HG03558 (cell line): ENCODE data around the gene METTL16.

ENCODE experiments used
- ATAC-seq: cut with Tn5 transposase; IDR thresholded peaks from one replicate; pipeline ENCODE4 v1.9.1; 2021; ENCODE audit warnings: moderate number of reproducible peaks; ENCODE audit not compliant: unreplicated experiment; ENCODE audit errors: extremely low read depth

METTL16 gene

DNA sequence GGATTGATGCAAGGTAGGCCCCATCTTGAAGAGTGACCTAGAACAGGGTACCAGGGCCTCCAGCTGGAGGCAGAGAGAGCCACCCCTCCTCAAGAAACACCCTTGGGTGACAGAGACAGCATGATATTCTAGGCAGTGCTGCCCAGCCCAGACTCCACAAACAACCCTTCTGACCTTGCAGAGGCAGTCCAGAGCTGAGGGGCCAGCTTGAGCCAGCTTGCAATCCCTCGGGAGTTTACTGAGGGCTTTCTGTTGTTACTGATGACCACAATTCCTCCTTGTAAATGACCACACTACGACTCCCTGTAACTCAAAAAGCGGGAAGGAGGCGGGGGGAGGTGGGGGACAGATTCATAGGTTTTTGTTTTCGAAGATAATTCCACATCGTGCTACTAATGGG, 92.2 kb downstream of the METTL16 start:
- no peak for ATAC-seq

DNA sequence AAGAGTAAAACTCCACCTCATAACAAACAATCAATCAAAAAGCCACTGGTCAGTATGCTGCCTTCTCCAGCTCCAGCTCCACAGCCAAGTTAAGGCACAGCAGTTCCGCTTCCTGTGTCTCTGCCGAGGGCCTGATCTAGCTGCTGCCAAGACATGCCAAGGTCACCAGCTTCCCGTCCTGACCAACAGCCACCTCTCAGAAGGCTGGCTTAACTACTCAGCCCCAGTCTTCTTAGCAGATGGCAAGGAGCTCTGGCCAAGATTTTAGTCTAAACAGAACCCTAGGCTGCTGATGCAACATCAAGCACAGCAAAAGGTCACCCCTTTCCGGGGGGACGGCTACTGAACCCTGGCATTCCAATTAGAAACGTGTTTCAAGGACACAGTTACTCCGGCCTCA, 93.1 kb downstream of the METTL16 start:
- ATAC-seq, result no peak

DNA sequence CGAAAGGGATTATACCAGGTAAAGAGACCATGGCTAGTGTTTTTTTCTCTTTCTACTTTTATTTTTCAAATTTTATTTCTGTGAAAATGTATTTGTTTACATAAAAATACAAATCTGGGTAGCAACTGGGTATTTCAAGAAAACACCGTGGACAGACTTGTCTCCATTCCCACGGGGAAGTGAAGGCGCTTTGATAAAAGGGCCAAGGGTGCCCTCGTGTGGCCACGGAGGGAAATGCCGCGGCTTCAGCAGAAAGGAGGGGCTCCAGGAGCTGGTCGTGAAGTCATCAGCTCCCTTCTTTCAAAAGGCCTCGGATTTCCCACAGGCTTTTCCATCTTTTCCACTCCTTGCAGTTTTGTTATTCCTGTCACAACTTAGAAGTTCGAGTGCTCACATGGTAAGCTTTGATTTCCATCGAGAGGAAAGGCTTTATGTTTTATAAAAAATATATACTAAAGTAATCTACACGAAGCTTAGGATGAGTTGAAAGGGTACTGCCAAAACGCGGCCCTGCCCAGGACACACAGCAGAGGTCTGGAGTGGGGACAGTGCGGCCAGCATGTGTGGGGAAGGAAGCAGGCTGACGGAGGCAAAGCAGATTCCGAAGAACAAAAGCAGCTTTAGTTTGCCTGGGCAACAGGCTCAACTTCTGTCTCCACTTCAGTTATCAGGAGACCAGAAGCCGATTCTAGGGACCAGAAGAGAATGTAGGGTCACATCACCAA, 95.5 kb downstream of the METTL16 start:
- ATAC-seq, result no peak

DNA sequence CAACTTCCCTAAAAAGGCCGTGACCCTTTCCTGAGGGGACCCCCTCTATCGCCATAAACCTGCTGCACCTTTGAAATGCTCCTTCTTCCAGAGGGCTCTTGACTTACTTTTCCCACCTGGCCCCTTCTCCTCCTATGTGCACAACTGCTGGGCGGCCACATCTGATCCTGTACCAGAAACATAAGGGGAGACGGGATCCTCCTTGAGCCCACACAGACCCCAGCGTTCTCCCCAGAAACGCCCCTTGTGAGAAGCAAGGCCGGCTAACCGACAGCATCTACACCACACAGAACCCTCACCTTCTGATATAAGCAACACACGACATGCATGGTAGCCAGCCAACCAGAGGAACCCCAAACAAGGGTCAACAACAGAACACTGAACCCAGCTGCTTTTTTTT, 96.6 kb downstream of the METTL16 start:
- no peak for ATAC-seq

DNA sequence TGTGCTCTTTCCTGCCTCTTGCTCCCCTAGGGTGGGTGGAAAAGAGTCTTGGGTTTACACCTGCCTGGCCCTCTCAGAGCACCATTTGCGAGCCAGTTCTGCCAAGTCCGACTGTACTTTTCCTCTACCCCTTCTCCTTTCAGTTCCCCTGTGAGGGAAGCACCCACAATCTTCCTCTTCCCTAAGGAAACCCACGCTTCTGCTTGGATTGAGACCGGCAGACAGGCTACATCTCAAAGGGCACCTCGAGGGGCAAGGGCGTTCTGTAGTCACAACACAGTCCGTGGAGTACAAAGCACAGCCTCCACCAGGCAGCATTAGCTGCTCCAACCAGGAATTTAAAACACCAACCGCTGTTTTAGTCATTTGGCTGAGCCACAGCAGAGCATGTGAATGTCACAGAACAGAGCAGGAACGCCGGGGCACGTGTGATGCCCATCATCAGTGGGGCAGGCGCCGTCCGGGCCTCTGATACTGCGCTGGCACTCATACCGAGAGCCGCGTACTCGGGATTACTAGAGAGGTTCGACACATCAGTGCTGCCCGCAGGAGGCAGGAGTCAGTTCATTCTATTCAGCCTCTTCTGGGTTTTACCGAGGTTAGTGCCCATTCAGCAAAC, 97.1 kb downstream of the METTL16 start:
- ATAC-seq, result no peak

DNA sequence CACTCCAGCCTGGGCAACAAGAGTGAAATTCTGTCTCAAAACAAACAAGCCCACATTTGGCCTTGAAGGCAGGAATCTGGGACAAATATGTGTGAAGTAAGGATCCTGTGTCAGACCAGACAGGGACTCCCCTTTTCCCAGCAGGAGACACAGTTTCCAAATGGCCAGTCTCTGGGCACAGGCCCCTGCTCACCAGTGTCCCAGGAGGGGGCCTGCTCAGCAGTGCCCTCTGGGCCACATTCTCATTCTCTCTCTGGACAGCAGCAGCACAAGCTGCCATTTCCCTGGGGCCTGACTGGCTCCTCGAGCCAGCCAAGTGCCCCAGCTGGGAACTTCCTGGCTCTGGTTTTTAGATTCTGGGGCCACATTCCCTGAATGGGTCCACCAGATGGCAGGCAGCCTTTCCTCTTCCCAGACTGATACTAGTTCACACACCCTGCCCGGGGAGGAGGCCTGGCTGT, 99.1 kb downstream of the METTL16 start:
- ATAC-seq, result no peak

DNA sequence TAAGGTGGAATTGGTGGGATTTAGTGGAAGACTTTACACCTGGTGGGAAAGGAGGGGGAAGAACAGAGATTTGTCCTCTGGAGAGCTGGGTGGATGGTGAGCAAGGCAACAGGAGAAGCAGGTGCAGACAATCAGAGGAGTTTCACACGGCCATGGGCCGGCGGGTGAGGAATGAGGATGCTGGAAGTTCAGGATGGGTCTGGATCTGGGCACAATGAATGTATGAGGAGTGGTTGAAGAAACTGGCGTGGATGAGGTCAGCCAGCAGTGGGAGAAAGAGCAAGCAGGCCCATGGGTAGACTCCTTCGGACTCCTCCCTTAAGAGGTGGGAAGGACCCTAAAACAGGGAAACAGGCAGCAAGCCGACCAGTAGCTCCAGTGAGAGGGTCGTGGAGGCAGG, 100.7 kb downstream of the METTL16 start:
- ATAC-seq, result no peak

DNA sequence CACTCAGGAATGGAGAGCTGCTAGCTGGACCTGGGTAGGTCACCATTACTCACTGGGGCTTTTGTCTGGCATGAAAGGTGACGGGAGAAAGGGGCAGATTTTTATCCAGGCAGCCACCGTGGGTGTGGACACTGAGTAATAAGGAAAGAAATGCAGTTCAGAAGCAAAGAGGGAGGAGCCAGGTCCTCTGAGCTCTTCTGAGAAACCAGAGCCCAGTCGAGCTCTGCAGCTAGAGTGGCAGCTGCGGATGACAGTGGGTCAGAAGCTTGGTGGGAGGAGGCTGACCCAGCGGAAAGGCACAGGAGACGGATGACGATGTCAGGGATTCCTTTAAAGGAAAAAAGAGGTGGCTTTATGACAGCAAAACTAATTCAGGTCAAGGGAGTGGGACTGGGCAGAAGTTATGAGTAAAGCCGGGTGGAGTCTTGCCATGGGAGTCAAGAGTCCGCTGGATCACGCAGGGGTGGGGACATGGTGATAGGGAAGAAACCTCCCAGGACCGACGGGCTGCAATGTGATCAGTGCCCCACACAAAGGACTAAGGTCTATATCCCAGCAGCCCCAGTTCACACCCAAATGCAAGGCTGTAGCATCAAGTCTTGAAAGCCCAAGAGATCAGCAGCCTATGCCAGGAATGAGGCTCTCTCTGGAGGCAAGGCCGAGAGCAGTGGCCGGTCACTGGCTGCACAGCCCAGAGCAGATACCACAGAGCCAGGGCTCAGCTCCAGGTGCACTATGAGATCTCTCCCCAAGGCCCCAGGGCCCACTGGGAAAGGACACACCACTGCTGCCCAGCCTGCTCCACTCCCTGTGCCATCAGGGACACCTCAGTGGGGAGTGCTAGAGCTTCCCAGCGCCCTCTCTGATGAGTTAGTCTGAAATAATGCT, 104.5 kb downstream of the METTL16 start:
- no peak for ATAC-seq

DNA sequence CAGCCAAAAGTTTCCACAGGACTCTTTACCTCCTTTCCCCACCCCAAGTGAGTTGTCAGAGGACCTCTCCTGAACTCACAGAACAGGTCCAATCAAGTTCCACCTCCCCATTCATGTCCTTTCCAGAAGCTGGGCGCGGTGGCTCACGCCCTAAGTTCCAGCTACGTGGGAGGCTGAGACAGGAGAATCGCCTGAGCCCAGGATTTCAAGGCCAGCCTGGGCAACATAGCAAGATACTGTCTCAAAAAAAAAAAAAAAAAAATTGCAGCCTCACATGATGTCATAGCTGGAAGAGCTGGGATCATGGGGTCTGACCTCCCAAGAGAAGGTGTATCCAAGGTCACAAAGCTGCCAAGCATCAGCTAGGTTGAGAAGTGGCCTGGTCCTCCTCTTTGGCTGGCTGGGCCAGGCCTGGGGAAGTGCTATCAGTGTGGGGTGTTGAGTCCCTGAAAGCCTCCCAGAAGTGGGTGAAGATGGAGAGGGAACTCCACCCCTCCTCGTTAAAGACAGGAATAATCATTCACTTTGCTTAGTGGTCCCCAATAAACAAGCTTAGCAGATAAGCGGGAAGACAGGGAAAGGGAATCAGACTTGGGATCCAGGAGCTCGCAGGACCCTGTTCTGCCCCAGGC, 105.3 kb downstream of the METTL16 start:
- ATAC-seq, result no peak

DNA sequence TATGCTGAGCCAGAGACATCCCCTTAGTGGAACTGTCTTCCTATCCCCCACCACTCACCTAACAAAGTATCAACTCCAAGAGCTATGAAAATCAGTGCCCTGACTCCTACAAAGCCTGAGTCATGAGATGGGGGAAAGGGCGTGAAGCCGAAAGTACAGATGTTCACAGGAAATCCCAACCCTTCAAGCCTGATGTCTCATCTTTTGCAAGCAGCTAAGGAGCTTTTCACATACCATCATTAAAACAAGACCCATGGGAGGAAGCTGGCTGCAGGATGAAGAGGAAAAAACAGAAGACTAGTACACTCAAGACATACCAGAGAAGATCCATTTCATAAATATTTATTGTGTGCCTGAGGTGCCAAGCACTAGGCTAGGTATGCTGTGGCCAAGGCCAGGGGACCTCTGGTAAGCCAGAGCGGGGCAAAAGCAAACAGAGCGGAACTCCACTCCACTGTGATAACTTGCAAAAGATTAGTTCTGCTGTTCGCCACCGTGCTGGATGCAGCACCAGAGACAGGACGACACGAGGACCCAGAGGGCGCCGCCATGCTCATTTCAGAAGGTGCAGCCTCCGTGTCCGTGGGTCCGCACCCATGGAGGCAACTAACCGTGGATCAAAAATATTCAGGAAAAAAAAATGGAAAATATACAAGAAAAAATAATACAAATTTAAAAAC, 106.3 kb downstream of the METTL16 start:
- no peak for ATAC-seq

DNA sequence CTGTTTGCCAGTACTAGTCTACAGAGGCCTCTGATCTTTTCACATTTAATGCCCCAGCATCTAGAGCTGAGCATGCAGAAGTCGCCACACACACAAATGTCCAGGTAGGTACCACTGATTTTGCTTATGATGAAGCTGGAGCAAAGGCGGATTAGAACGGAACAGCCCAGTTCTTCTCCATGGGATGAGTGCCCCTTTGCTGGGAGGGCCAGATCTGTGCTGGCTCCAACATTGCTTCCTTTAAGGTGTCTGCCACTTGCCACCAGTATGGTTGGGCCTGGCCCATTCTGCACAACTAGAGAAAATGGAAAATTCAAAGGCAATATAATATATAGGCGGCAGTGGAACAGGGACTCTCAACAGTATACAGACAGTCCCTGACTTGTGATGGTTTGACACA, 108.6 kb downstream of the METTL16 start:
- ATAC-seq, result no peak

DNA sequence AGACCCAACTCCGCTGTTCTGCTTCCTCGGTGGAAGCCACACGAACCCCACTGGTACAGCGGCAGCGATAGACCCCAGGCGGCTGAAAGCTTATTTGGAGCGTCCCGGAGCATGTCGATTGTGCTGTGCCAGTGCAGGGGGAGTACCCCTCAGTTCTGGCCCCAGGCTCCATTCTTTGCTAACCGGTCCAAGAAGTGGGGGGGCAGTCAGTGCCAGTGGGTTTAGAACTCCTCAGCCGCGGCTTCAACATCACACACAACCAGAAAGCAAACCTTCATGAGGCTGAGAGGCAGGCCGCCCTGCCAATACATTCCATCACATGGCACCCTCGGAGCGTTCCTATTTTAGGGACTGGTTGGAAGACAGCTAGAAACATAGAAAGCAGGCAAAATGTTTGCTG, 109.1 kb downstream of the METTL16 start:
- no peak for ATAC-seq

DNA sequence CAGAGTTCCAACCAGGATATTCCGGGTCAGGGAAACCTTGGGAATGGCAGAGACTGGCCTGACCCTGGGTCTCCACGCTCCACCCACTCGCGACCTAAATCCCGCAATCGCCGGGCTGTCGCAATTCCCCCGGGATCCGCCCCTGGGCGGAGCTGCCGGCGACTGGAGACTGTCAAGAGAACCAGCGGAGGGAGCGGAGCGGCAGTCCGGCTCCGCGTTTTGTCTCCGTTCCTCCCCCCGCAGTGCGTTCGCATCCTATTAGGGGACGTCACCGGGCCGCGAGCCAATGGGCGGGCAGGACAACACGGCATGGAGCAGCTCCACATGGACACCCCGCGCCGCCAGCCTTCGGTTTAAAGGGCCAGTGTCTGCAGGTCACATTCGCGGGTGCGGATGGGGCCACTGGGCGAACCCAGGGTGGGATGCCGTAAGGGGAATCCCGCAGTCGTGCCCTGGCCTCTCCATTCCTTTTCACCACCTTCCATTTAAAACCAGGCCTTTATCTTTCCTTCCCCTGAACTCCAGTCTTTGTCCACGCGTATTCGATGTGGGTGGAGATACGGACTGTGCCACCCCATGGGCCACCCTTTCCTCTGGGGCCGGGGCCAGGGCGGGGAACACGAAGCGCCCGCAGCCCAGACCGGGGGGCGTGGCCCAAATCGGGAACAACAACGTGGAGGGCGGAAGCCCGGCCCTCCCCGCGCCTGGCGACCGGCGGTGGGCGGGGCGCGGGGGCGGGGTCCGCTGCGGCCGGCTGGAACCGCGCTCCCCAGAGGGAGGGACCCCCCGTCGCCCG, 110.1 kb downstream of the METTL16 start:
- peak; percentile 24 for ATAC-seq

DNA sequence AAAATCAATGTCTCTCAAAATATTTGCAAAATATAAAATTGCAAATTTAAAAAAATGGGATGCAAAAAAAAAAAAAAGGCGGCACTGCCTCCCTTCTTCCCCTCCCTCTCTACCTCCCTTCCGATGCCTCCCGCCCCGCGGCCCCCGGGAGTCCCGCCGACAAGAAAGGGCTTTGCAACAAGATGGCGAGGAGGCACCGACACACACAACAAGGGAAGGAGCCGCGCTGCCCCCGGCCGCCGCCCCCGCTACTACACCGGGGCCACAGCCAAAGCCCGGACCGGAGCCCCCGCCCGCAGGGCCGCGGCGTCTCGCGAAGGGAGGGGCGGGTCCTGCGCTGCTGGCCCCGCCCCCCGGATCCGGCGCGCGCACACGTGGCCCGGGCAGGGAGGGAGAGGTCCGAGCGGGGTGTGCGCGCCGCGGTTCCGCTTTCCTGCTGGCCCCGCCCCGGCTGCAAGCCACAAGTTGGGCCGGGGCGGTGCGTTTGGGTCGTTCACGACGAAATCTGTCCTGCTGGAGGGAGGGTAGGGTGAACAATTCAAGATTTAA, 110.7 kb downstream of the METTL16 start, which contains the start of gene MNT:
Gene MNT (minus strand): TSS at position 184 of the 549 bp plus-strand sequence. CDS start 348 bp downstream, outside the sequence.
- ATAC-seq, result peak; percentile 17

DNA sequence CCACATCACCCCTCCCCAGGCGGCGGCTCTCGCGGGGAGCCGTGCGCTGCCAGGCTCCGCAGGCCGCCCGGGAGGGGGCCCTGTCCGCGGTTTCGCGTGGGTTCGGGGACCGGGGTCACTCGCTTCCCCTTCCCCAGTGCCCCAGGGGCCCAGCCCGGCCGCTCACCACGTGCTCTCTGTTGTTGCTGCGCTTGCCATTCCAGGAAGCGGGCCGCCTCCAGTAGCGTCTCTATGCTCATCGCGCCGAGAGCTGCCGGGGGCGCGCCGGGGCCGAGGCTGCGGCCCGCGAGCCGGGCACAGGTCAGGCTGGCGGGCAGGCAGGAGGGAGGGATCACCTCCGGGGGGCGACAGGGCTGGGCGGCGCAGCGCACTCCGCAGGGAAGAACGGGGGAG, 111.2 kb downstream of the METTL16 start:
- no peak for ATAC-seq

DNA sequence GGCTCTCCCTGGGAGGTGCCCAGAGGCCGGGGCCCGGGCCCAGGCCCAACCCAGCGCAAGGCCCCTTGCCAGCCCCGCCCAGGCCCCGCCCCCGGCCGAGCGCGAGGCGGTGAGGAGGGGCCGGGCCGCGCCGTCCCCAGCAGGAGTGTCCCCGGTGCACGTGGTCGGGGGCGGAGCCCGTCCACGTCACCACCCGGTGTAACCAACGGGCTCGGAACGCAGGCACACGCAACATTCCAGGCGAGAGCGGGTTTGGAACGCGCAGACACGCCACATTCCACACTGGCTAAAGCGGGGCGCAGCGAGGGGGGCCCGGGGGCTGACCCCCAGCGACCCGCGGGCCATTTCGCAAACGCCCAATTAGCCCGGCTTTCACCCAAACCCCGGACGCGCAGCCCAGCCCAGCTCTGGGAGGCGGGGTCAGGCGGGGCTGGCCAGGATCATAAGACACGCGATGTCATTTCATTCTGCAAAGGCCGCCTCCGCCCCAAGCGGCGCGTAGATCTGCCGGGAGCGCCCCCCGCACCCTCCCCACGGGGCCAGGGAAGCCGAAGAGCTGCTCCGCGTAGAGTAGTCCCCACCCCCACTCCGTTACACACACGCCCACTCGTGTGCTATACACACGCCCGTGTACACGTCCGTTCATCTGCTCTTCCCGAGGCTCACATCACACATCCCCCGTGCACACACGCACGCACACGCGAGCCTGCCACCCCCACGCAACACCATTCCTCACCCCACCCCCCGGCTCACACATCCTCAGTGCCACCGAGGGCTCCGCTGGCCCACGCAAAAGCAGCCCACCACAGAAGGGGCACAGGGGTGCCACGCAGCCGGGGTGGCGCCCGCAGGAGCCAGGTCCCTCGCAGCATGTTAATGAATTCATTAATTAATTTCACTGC, 111.9 kb downstream of the METTL16 start:
- ATAC-seq, result no peak

DNA sequence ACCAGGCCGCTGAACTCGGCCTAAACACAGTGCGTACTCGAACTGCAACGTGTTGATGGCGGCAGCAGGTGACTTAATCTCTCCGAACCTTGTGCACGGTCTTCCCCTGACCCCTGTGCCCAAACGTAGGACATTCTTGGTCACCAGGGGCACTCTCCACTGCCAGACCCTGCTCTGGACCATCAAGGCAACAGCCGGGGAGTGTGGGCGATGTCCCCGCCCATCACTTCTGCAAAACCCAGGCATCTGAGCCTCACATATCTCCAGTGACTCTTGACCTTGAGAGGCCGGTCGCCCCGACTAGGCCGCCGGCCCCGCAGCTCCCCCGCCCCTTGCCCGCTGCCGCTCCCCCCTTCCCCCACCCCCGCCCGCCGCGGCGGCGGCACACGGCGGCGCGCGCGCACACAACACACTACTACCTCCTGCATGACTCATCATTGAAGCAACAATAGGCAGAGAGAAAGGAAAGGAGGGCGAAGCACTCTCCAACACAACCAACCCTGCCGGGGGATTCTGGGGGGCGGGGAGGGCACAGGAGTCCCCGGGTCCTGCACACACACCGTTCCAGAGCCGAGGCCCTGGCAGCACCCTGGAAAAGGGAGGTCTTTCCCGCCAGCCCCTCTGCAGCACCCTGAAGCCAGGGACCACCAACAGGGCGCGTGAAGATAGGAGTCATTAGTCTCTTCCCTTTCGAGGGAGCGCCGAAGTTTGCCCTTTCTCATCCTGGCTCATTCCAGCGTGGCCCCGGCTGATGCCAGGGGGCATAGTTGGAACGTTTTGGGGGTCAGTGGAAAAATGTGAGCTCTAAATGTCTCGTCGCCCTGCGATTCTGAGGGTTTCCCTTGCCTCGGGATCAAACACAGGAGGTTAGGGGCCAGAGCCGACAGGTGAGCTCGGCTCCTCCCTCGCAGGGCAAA, 112.8 kb downstream of the METTL16 start:
- ATAC-seq, result no peak
